ENCODE measurements around the gene COX14.
A peak's percentile ranks its signal among the peaks of the same experiment; 100 is the strongest.

Gene COX14

GRCh38 chr12:50069069-50069468, 43.0 kb upstream of the COX14 start:
- Histone ChIP-seq H3K27ac (ENCODE audit: extremely low read depth, low read depth, low read length) (no peak overlapping the region), H3K4me1 (ENCODE audit: control insufficient read depth, insufficient read depth, low read length) (no peaks in the 10 kb centered on the region), H3K9me3 (ENCODE audit: control insufficient read depth, insufficient read depth, low read depth, low read length) (no peaks in the 10 kb centered on the region), H3K36me3 (ENCODE audit: control insufficient read depth in 2 of 2, insufficient read depth in 1 of 2, low read length in 2 of 2) (peaks cover 0 to 18% of the 10 kb centered on the region in 2 experiments; a peak in 1 of 3 replicates), H3K4me3 (ENCODE audit: low read depth, low read length) (no peak overlapping the region)
- POLR2A ChIA-PET: no interaction called here
- CTCF ChIA-PET: interaction anchor here (0.6 to 7.9 kb wide), 26 partner anchors 9 to 795 kb away, joined by 3 to 145 read pairs (median 5); partner anchors contain the start of genes RACGAP1 and SMARCD1
- TF ChIP-seq ZNF776 (tag by site-specific recombination; IDR thresholded peaks at IDR 0.05; ENCODE audit: borderline replicate concordance): no peak
- no peak for TF ChIP-seq ZNF280C (tag by site-specific recombination; IDR thresholded peaks at IDR 0.05)
- TF ChIP-seq ZBTB17 (tag by site-specific recombination; IDR thresholded peaks at IDR 0.05): no peak
- no peak for TF ChIP-seq ZNF292 (tag by site-specific recombination; IDR thresholded peaks at IDR 0.05; ENCODE audit: borderline replicate concordance, low read depth)
- no peak for TF ChIP-seq ZNF658 (tag by site-specific recombination; IDR thresholded peaks at IDR 0.05)
- no peak for TF ChIP-seq PRDM4 (tag by site-specific recombination; IDR thresholded peaks at IDR 0.05)
- no peak for TF ChIP-seq ZNF266 (tag by site-specific recombination; IDR thresholded peaks at IDR 0.05; ENCODE audit: low read depth)
- no peak for TF ChIP-seq ZNF843 (tag by site-specific recombination; IDR thresholded peaks at IDR 0.05)
- no peak for TF ChIP-seq ZNF621 (tag by site-specific recombination; IDR thresholded peaks at IDR 0.05)
- no peak for TF ChIP-seq OSR2 (tag by site-specific recombination; IDR thresholded peaks at IDR 0.05)

- Histone ChIP-seq H3K4me1 (ENCODE audit: control insufficient read depth, insufficient read depth, low read length) (no peaks in the 10 kb centered on the region), H3K27ac (ENCODE audit: extremely low read depth, low read depth, low read length) (no peak overlapping the region), H3K4me3 (ENCODE audit: low read depth, low read length) (no peak overlapping the region), H3K9me3 (ENCODE audit: control insufficient read depth, insufficient read depth, low read depth, low read length) (no peaks in the 10 kb centered on the region), H3K36me3 (ENCODE audit: control insufficient read depth in 2 of 2, insufficient read depth in 1 of 2, low read length in 2 of 2) (peaks cover 0 to 18% of the 10 kb centered on the region in 2 experiments; a peak in 1 of 3 replicates)
- ChIA-PET CTCF (interaction anchor here (0.6 to 7.9 kb wide), 32 partner anchors 9 to 555 kb away, joined by 3 to 145 read pairs (median 4); partner anchors contain the start of genes RACGAP1 and SMARCD1), POLR2A (interaction anchor here (1.4 kb wide), 1 partner anchor 102 kb away, joined by 5 read pairs; no protein-coding TSS in a partner anchor)
- TF ChIP-seq SETDB1 (IDR thresholded peaks at IDR 0.05; ENCODE audit: insufficient read length, low read length) (peak; percentile 13), ZNF169 (tag by site-specific recombination; IDR thresholded peaks at IDR 0.05) (no peak)
Measured at GRCh38 chr12:50069539-50069938, 42.5 kb upstream of the COX14 start.

- CTCF ChIA-PET: interaction anchor here (0.5 to 7.9 kb wide), 54 partner anchors 9 to 1383 kb away, joined by 3 to 145 read pairs (median 5); partner anchors contain the start of genes RACGAP1 and SMARCD1
- POLR2A ChIA-PET: interaction anchor here (0.6 to 1.9 kb wide), 6 partner anchors 14 to 203 kb away, joined by 3 to 9 read pairs (median 4); partner anchors contain the start of gene SMARCD1
- Histone ChIP-seq H3K4me1 (ENCODE audit: control insufficient read depth, insufficient read depth, low read length) (no peaks in the 10 kb centered on the region), H3K9me3 (ENCODE audit: control insufficient read depth, insufficient read depth, low read depth, low read length) (no peaks in the 10 kb centered on the region), H3K27ac (ENCODE audit: extremely low read depth, low read depth, low read length) (no peak overlapping the region), H3K4me3 (ENCODE audit: low read depth, low read length) (no peak overlapping the region), H3K36me3 (ENCODE audit: control insufficient read depth in 2 of 2, insufficient read depth in 1 of 2, low read length in 2 of 2) (peaks cover 0 to 14% of the 10 kb centered on the region in 2 experiments; a peak in 1 of 3 replicates)
- TF ChIP-seq ZNF785 (tag by site-specific recombination; IDR thresholded peaks at IDR 0.05) (no peak), ZBTB1 (tag by site-specific recombination; IDR thresholded peaks at IDR 0.05) (peak; percentile 23; the same call in 1 of the 2 replicates), ZFP41 (tag by site-specific recombination; IDR thresholded peaks at IDR 0.05; ENCODE audit: borderline replicate concordance) (no peak), ZNF121 (tag by site-specific recombination; IDR thresholded peaks at IDR 0.05) (no peak), ZNF670 (tag by site-specific recombination; IDR thresholded peaks at IDR 0.05; ENCODE audit: low read depth) (no peak), ZNF132 (tag by site-specific recombination; IDR thresholded peaks at IDR 0.05; ENCODE audit: borderline replicate concordance) (no peak), ZNF23 (tag by site-specific recombination; IDR thresholded peaks at IDR 0.05; ENCODE audit: borderline replicate concordance) (no peak), CTCF (tag by site-specific recombination; IDR thresholded peaks at IDR 0.05) (peak; percentile 84)
Measured at GRCh38 chr12:50070314-50071060, 41.5 kb upstream of the COX14 start.

Measured in HEK293 (cell line).